C4-2B (cell line): ENCODE data around the gene KICS2.

Experiments used
- CTCF ChIP-seq: fragments of 450-650 bp; conservative IDR thresholded peaks from 2 replicates; pipeline ENCODE4 v1.5.1; 2017; ENCODE audit warnings: mild to moderate bottlenecking
- ZFX ChIP-seq: fragments of 450-650 bp; IDR thresholded peaks from 2 replicates; pipeline ENCODE4 v1.6.1; 2017

DNA sequence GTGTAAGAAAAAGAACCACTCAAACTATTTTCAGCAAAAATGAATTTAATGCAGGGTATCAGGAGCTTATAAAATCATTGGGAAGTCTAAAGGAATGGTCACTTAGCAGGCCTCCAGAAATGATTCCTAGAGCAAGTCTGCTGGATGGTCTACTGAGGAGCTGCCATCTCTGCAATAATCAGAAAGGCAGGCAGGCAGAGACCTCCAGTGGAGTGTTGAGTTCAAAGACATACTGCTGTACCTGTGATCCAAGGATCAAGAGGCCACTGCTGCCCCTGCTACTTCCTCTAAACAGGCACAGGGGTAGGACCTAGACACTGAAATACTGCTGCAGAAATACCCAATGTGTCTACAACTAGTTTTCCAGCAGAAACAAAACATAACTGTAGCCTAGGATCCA lies 14.5 kb upstream of the KICS2 start:
- TF ChIP-seq CTCF (no peak; the same call in 1 of the 2 replicates), ZFX (no peak)
